Upper lobe of left lung (tissue), 6 donors: ENCODE results near the gene MYADML2. TPM values are rescaled to one million over a fixed set of nuclear protein-coding genes. Genes with fewer than 3 reads are reported as not detected.

Source experiments
- ATAC-seq, 2 donors: fragments of 200-7000 bp; cut with Tn5 transposase; one replicate each; pipeline ENCODE4 v1.9.1; 2022; ENCODE audit warnings: mild to moderate bottlenecking in 2 of 2, moderate library complexity in 2 of 2; ENCODE audit not compliant: low FRiP score in 2 of 2
- DNase-seq, 2 donors: peaks; one replicate each; pipeline ENCODE4 v3.0.0-alpha.2; 2019 to 2020
- H3K27ac ChIP-seq, 4 donors: fragments of 200-600 bp; sonication (generic); one replicate each; pipeline ENCODE4 v1.5.1; 2016 to 2019
- H3K27me3 ChIP-seq, 4 donors: fragments of 200-600 bp; sonication (generic); one replicate each; pipeline ENCODE4 v1.5.1; 2017 to 2019
- H3K36me3 ChIP-seq, 4 donors: fragments of 200-600 bp; sonication (generic); one replicate each; pipeline ENCODE4 v1.5.1; 2016 to 2019
- H3K4me1 ChIP-seq, 4 donors: fragments of 200-600 bp; sonication (generic); one replicate each; pipeline ENCODE4 v1.5.1; 2018 to 2019
- H3K4me3 ChIP-seq, 4 donors: fragments of 200-600 bp; sonication (generic); one replicate each; pipeline ENCODE4 v1.5.1; 2017 to 2019; ENCODE audit warnings: mild to moderate bottlenecking in 2 of 4, moderate library complexity in 1 of 4
- H3K9me3 ChIP-seq, 4 donors: fragments of 200-600 bp; sonication (generic); one replicate each; pipeline ENCODE4 v1.5.1; 2018 to 2019
- CTCF ChIP-seq, 6 experiments: fragments of 450-650 bp in 4 of 6; fragments of 200-600 bp in 2 of 6; sonication (generic) in 2 of 6; IDR thresholded peaks; one replicate each; pipeline ENCODE4 v1.5.1; 2016 to 2019; ENCODE audit warnings: antibody characterized with exemption in 6 of 6
- EP300 ChIP-seq, 4 donors: sonication (generic); formaldehyde crosslinking; IDR thresholded peaks; one replicate each; pipeline ENCODE4 v1.5.1; 2017; ENCODE audit warnings: antibody characterized with exemption in 4 of 4, control low read depth in 2 of 4
- POLR2A ChIP-seq, 4 donors: fragments of 450-650 bp; IDR thresholded peaks; one replicate each; pipeline ENCODE4 v1.5.1; 2016 to 2017; ENCODE audit warnings: antibody characterized with exemption in 4 of 4, mild to moderate bottlenecking in 2 of 4
- POLR2AphosphoS5 ChIP-seq, 2 donors: sonication (generic); formaldehyde crosslinking; IDR thresholded peaks; one replicate each; pipeline ENCODE4 v1.5.1; 2017; ENCODE audit warnings: antibody characterized with exemption in 2 of 2
- WGBS, 2 donors: methylation state at CpG; one replicate each; pipeline ENCODE4 v1.1.5; 2017 to 2018; 5-methylcytosine and 5-hydroxymethylcytosine counted together
- total RNA-seq, 6 donors: library from RNA; depleted of rRNA in 4 of 6; stranded (reverse); fragments of >200 nt in 4 of 6; gene quantifications; one replicate each; pipeline versions ENCODE4 v1.1.0 to v1.2.1, GENCODE V29; 2016 to 2021
- donor health status: DM: no; HTN: no; CAD: no; lungs with moderate emphysema.
- donor health status: DM: no; HTN: yes; CAD: no; lungs with severe emphysema.

Gene MYADML2
- total RNA-seq, 6 donors from 2014 or later = not detected

GRCh38 chr17:81910840-81911276, 36.2 kb downstream of the MYADML2 start:
- no peaks in the 10 kb centered on the region for H3K9me3 ChIP-seq
- peaks cover 8 to 28% (median 17%) of the 10 kb centered on the region in 4 donors for H3K4me1 ChIP-seq
- no peaks in the 10 kb centered on the region for H3K27me3 ChIP-seq
- WGBS, 2 donors = 0% methylated on average over 1 to 35 of the region's 55 CpGs
- H3K36me3 ChIP-seq = peaks cover 10 to 65% (median 60%) of the 10 kb centered on the region in 4 donors
- DNase-seq (no peak), ATAC-seq (no peak)
- no peak for TF ChIP-seq POLR2AphosphoS5 (IDR thresholded peaks at IDR 0.05)
- no peak for TF ChIP-seq POLR2A (IDR thresholded peaks at IDR 0.05)
- TF ChIP-seq CTCF (IDR thresholded peaks at IDR 0.05) = peak in 1 of 6 experiments; percentile 13
- TF ChIP-seq EP300 (IDR thresholded peaks at IDR 0.05) = no peak
- peak overlapping the region; percentile 45 to 98 (median 88) for H3K4me3 ChIP-seq
- peak overlapping the region in 3 of 4 donors; percentile 59 to 81 (median 62) for H3K27ac ChIP-seq

DNA sequence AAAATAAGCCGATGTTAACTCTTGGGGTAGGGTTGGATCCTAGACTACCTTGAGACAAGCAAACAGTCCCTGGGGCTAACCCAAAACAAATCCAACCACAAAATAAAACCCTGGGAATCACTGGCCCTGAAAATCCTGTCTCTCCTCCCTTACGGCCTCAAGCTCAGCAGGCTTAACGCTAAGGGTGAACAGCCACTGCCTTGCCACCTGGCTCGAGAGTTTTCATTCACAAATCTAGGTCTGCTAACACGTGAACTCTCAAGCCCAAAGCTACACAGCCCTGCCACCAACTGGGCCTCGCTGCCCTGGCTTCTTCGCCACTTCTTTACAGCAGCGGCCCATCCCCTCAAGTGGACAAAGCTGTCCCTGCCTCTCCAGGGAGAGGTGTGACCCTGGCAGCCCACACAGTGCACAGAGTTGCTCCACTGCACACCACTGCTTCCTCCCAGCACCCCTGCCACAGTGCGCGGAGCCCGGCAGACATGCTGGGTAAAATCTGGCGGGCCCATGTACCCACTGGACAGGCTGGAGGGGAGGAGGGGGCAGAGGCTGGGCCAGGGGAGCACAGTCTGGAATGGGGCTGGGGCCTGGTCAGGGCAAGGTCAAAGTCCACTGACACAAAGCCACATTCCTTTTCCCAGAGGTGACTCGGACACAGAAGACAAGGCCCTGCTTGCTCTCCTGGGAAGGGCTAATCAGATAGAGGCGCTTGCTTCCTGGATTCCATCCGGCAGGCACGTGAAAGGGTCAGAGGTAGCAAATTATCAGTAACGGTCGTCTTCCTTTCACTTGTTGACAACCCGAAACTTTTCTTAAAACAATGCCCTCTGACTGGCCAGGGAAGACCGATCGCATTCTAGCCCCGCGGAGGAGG, 36.8 kb downstream of the MYADML2 start:
- no peak for TF ChIP-seq POLR2A (IDR thresholded peaks at IDR 0.05)
- no peak for TF ChIP-seq POLR2AphosphoS5 (IDR thresholded peaks at IDR 0.05)
- no peak for TF ChIP-seq EP300 (IDR thresholded peaks at IDR 0.05)
- TF ChIP-seq CTCF (IDR thresholded peaks at IDR 0.05) = no peak
- H3K27me3 ChIP-seq = no peaks in the 10 kb centered on the region
- ATAC-seq (no peak), DNase-seq (peak in 1 of 2 donors; percentile 77)
- H3K36me3 ChIP-seq = peaks cover 10 to 61% (median 58%) of the 10 kb centered on the region in 4 donors
- peak overlapping the region; percentile 45 to 98 (median 88) for H3K4me3 ChIP-seq
- H3K4me1 ChIP-seq = peaks cover 8 to 23% (median 17%) of the 10 kb centered on the region in 4 donors
- H3K27ac ChIP-seq = peak overlapping the region in 3 of 4 donors; percentile 59 to 81 (median 62)
- WGBS, 2 donors = 37 to 49% methylated on average over 19 to 23 of the region's 23 CpGs
- no peaks in the 10 kb centered on the region for H3K9me3 ChIP-seq

DNA sequence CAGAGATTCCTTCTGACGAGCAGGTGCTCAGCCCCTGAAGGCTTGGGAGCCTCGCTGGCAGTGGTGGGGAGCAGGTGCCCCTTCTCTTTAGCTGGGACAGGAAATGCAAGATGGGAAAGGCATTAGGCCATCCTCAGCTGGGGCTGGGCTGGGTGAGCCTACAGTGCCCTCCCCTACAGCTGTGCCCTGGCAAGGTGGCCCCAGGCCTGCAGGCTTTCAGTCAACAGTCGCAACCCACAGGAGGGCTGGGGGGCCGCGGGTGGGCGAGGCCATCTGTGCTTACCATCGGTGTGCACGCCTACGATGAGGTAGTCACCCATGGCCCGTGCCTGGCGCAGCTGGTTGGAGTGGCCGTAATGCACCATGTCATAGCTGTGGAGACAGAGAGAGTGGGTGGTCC, 37.8 kb downstream of the MYADML2 start:
- no peaks in the 10 kb centered on the region for H3K27me3 ChIP-seq
- no peak overlapping the region for H3K4me3 ChIP-seq
- peaks cover 8 to 23% (median 17%) of the 10 kb centered on the region in 4 donors for H3K4me1 ChIP-seq
- 94 to 96% methylated on average over 4 to 5 of the region's 12 CpGs for WGBS, 2 donors
- H3K36me3 ChIP-seq = peaks cover 7 to 59% (median 55%) of the 10 kb centered on the region in 4 donors
- DNase-seq (peak in 1 of 2 donors; percentile 69), ATAC-seq (no peak)
- no peaks in the 10 kb centered on the region for H3K9me3 ChIP-seq
- H3K27ac ChIP-seq = no peak overlapping the region
- no peak for TF ChIP-seq CTCF (IDR thresholded peaks at IDR 0.05)
- no peak for TF ChIP-seq POLR2A (IDR thresholded peaks at IDR 0.05)
- TF ChIP-seq POLR2AphosphoS5 (IDR thresholded peaks at IDR 0.05) = no peak
- TF ChIP-seq EP300 (IDR thresholded peaks at IDR 0.05) = no peak

DNA sequence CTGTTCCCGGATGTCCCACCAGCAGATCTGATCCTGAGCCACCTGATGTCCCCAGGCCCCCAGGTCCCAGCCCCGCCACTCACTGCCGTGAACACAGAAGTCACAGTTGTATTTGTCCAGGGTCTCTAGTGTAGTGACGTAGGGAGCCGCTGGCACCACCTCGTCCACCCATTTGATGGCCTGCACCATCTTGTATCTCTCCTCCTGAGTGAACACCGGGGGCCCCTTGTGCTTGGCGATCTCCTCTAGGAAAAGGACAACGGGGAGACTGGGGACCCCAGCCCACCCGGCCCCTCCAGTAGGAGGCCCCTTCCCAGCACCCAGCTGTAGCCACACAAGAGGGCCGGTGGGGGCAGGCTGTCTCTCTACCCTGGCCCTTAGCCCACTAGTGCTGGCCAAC, 38.2 kb downstream of the MYADML2 start:
- H3K4me1 ChIP-seq = peaks cover 8 to 23% (median 17%) of the 10 kb centered on the region in 4 donors
- no peak overlapping the region for H3K27ac ChIP-seq
- DNase-seq (no peak), ATAC-seq (no peak)
- WGBS, 2 donors = 93 to 98% methylated on average over 6 to 11 of the region's 11 CpGs
- no peaks in the 10 kb centered on the region for H3K9me3 ChIP-seq
- H3K4me3 ChIP-seq = no peak overlapping the region
- H3K27me3 ChIP-seq = no peaks in the 10 kb centered on the region
- H3K36me3 ChIP-seq = peaks cover 3 to 59% (median 55%) of the 10 kb centered on the region in 4 donors
- no peak for TF ChIP-seq CTCF (IDR thresholded peaks at IDR 0.05)
